Fibroblast of villous mesenchyme (primary cell): ENCODE results near the gene FLT4. TPM values are rescaled to one million over a fixed set of nuclear protein-coding genes. Genes with fewer than 3 reads are reported as not detected.

Experiments
- DNase-seq: peaks from one replicate; pipeline ENCODE4 v3.0.0-alpha.2; 2010; ENCODE audit warnings: low read depth
- H3K4me3 ChIP-seq: 2 replicates; pipeline ENCODE4 v1.5.1; 2011; ENCODE audit warnings: low read depth, mild to moderate bottlenecking, low read length
- total RNA-seq: library from RNA; depleted of rRNA; stranded (reverse); fragments of >200 nt; gene quantifications from 2 replicates; pipeline ENCODE4 v1.2.3, GENCODE V29; 2012
- TF ChIP-seq, protein P1 (sequence below): IDR thresholded peaks from 2 replicates; pipeline ENCODE4 v1.5.1; 2012; ENCODE audit warnings: low read depth, mild to moderate bottlenecking, low read length; ENCODE audit not compliant: insufficient read depth

FLT4 gene
- total RNA-seq, 1 donor = 0.43 TPM

DNA sequence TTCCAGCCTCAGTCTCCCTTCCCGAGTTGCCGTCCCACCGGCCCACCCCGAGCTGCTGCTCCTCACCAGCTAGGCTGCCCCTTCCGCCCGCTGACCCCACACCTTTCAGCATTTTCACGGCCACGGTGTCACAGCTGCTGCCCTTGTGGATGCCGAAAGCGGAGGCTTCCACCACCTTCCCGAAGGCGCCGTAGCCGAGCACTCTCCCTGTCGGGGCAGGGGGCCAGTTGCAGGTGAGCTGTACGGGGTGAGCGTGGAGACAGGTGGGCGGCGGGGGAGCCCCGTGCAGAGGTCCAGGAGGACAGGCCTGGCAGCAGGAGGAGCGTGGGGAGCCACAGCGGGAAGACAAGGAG, 29.9 kb downstream of the FLT4 start:
- H3K4me3 ChIP-seq = no peak overlapping the region
- TF ChIP-seq, protein P1, sequence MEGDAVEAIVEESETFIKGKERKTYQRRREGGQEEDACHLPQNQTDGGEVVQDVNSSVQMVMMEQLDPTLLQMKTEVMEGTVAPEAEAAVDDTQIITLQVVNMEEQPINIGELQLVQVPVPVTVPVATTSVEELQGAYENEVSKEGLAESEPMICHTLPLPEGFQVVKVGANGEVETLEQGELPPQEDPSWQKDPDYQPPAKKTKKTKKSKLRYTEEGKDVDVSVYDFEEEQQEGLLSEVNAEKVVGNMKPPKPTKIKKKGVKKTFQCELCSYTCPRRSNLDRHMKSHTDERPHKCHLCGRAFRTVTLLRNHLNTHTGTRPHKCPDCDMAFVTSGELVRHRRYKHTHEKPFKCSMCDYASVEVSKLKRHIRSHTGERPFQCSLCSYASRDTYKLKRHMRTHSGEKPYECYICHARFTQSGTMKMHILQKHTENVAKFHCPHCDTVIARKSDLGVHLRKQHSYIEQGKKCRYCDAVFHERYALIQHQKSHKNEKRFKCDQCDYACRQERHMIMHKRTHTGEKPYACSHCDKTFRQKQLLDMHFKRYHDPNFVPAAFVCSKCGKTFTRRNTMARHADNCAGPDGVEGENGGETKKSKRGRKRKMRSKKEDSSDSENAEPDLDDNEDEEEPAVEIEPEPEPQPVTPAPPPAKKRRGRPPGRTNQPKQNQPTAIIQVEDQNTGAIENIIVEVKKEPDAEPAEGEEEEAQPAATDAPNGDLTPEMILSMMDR = no peak
- DNase-seq = no peak

GRCh38 chr5:180618829-180619562, 30.4 kb downstream of the FLT4 start:
- TF ChIP-seq, protein P1 = peak; percentile 26
- DNase-seq = peak; percentile 53
- peak overlapping the region; percentile 37 for H3K4me3 ChIP-seq

GRCh38 chr5:180618487-180618828, 30.9 kb downstream of the FLT4 start:
- H3K4me3 ChIP-seq = peak overlapping the region; percentile 37
- no peak for DNase-seq
- TF ChIP-seq, protein P1 = no peak

- no peak overlapping the region for H3K4me3 ChIP-seq
- TF ChIP-seq, protein P1 = no peak
- no peak for DNase-seq
Measured at GRCh38 chr5:180613814-180614188, 35.6 kb downstream of the FLT4 start.

- TF ChIP-seq, protein P1 = no peak
- no peak for DNase-seq
- no peak overlapping the region for H3K4me3 ChIP-seq
Measured at GRCh38 chr5:180613188-180613813, 36.1 kb downstream of the FLT4 start.

- H3K4me3 ChIP-seq = no peak overlapping the region
- DNase-seq = no peak
- TF ChIP-seq, protein P1 = no peak
Measured at GRCh38 chr5:180612683-180613082, 36.7 kb downstream of the FLT4 start.
